MM.1S (cell line): ENCODE measurements around the gene CCDC9.

Experiments used
- DNase-seq: peaks from one replicate; pipeline ENCODE4 v3.0.0-alpha.2; 2015
- H2AFZ ChIP-seq: fragments of 300-600 bp; sonication (generic); 2 replicates; pipeline ENCODE4 v1.6.0; 2016; ENCODE audit warnings: antibody characterized with exemption, low read length
- H3F3A ChIP-seq: fragments of 300-600 bp; sonication (generic); 2 replicates; pipeline ENCODE4 v1.6.1; 2016; ENCODE audit warnings: mild to moderate bottlenecking, antibody characterized with exemption, low read length, moderate library complexity, mixed read lengths; ENCODE audit not compliant: insufficient read depth
- H3K27ac ChIP-seq: fragments of 300-600 bp; sonication (generic); 2 replicates; pipeline ENCODE4 v1.5.1; 2016; ENCODE audit warnings: mild to moderate bottlenecking, low read length
- H3K27me3 ChIP-seq: fragments of 300-600 bp; sonication (generic); replicated peaks from 2 replicates; pipeline ENCODE4 v1.6.0; 2016; ENCODE audit warnings: low read length; ENCODE audit not compliant: insufficient read depth
- H3K36me3 ChIP-seq: fragments of 300-600 bp; sonication (generic); replicated peaks from 2 replicates; pipeline ENCODE4 v1.6.1; 2016; ENCODE audit warnings: mild to moderate bottlenecking, low read length, mixed read lengths; ENCODE audit not compliant: insufficient read depth
- H3K4me1 ChIP-seq: fragments of 300-600 bp; sonication (generic); 2 replicates; pipeline ENCODE4 v1.6.1; 2016; ENCODE audit warnings: low read length, mixed read lengths
- H3K4me2 ChIP-seq: fragments of 300-600 bp; sonication (generic); 2 replicates; pipeline ENCODE4 v1.6.0; 2016; ENCODE audit warnings: low read depth, low read length
- H3K4me3 ChIP-seq: fragments of 300-600 bp; sonication (generic); 2 replicates; pipeline ENCODE4 v1.5.1; 2016; ENCODE audit warnings: low read length, mixed read lengths
- H3K79me2 ChIP-seq: fragments of 300-600 bp; sonication (generic); 2 replicates; pipeline ENCODE4 v1.6.1; 2016; ENCODE audit warnings: mixed run types, low read length, mixed read lengths
- H3K9ac ChIP-seq: fragments of 300-600 bp; sonication (generic); 2 replicates; pipeline ENCODE4 v1.6.1; 2016; ENCODE audit warnings: low read length, mixed read lengths
- H3K9me2 ChIP-seq: fragments of 300-600 bp; sonication (generic); replicated peaks from 2 replicates; pipeline ENCODE4 v1.6.1; 2016; ENCODE audit warnings: mild to moderate bottlenecking, low read length, mixed read lengths; ENCODE audit not compliant: insufficient read depth
- H3K9me3 ChIP-seq: fragments of 300-600 bp; sonication (generic); replicated peaks from 2 replicates; pipeline ENCODE4 v1.6.1; 2016; ENCODE audit warnings: mild to moderate bottlenecking, low read length, mixed read lengths; ENCODE audit not compliant: insufficient read depth
- H4K20me1 ChIP-seq: fragments of 300-600 bp; sonication (generic); 2 replicates; pipeline ENCODE4 v1.6.1; 2016; ENCODE audit warnings: mild to moderate bottlenecking, low read length, moderate library complexity, mixed read lengths; ENCODE audit not compliant: insufficient read depth
- CTCF ChIP-seq: fragments of 300-600 bp; sonication (generic); IDR thresholded peaks from 2 replicates; pipeline ENCODE4 v1.5.1; 2016; ENCODE audit warnings: antibody characterized with exemption, low read length, mixed read lengths
- EZH2 ChIP-seq: fragments of 300-600 bp; sonication (generic); optimal IDR thresholded peaks from 2 replicates; pipeline ENCODE3; 2017; ENCODE audit warnings: low read depth, mild to moderate bottlenecking, antibody characterized with exemption, low read length, mixed read lengths
- EZH2phosphoT487 ChIP-seq: fragments of 300-600 bp; sonication (generic); IDR thresholded peaks from 2 replicates; pipeline ENCODE4 v1.6.1; 2018; ENCODE audit warnings: antibody characterized with exemption, low read length

The CCDC9 gene

GRCh38 chr19:47319923-47320871, 63.9 kb downstream of the CCDC9 start:
- Histone ChIP-seq H3K4me3 (no peak overlapping the region), H3K27ac (no peak overlapping the region), H3K36me3 (no peaks in the 10 kb centered on the region)

More at GRCh38 chr19:47319923-47320871, 63.9 kb downstream of the CCDC9 start:
- DNase-seq: no peak
- Histone ChIP-seq H3F3A (no peaks in the 10 kb centered on the region), H3K79me2 (no peaks in the 10 kb centered on the region), H3K4me1 (no peaks in the 10 kb centered on the region), H3K4me2 (no peak overlapping the region), H3K9me2 (no peaks in the 10 kb centered on the region), H4K20me1 (no peaks in the 10 kb centered on the region), H2AFZ (no peak overlapping the region), H3K27me3 (peaks cover 60% of the 10 kb centered on the region), H3K9me3 (no peaks in the 10 kb centered on the region), H3K9ac (no peak overlapping the region)
- TF ChIP-seq CTCF: no peak
- no peak for TF ChIP-seq EZH2
- no peak for TF ChIP-seq EZH2phosphoT487
